Activated CD4-positive, alpha-beta T cell treated with anti-CD3 and anti-CD28 coated beads, Interleukin-2, Interleukin-4, amounts not matched to agents 100 ng/mL and 50 ng/mL, durations not matched to agents 16 hours and 8 hours (primary cell): Measurements from ENCODE around the gene PREX1.

Source experiments
- DNase-seq: peaks from one replicate; pipeline ENCODE4 v3.0.0-alpha.2; 2020; ENCODE audit warnings: low spot score

The PREX1 gene

DNA sequence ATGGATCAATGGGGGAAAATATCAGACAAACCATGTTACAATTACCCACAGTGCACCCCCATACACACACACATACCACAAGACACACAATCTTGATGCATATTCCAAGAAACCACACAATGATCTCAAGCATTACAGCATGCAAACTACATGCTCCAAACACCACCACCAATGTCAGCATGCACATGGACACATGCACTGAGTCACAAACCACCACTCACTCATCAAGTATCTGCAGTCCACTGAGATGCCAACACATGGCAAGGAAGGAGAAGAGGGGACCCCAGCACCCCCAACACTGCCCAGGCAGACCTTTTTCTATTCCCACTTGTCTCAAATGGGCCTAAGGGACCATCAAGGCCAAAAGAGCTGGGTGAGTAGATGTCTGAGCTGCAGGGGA is 91.6 kb downstream of the PREX1 start:
- no peak for DNase-seq

DNA sequence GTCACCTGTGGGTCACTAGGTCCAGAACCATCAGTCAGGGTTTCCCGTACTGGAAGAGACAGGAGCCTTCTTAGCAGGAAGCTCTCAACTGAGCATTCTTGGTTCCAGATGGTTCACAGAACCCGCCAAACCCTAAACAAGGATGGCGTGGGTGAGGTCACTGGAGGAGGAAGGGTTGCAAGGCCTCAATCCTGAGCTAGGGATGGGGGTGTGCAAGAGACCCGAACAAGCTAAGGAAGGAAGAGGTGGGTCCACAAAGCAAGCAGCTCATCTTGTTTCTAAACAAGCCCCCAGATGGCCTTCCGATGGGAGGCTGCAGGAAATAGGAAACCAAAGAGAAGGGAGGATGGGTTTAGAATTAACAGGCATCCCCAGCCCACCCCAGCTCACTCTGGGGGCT is 92.7 kb downstream of the PREX1 start:
- no peak for DNase-seq

DNA sequence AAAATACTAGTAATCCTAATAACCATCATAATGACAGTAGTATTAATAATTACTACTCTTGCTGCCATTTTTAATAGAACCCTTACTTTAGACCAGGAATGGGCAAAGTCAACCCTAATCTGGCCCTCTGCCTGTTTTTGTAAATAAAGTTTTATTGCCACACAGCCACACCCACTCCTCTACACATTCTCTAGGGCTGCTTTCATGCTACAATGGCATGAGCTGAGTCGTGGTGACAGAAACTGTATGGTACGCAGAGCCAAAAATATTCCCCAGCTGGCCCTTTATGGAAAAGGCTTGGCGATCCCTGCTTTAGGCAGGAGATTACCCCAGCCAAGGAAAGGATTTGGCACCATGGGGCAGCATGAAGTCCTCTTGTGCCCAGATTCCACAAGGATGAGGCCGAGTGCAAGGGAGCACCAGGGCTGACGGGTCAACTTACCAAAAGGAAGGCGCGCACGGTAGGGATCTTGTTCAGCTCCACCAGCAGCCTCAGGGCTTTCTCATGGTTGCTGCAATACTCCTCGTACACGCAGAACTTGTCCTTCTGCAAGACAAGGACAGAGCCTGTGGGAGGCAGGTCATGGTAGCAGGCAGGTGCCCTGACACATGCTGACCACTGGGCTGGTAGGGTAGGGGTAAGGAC is 93.6 kb downstream of the PREX1 start:
- DNase-seq, result no peak

DNA sequence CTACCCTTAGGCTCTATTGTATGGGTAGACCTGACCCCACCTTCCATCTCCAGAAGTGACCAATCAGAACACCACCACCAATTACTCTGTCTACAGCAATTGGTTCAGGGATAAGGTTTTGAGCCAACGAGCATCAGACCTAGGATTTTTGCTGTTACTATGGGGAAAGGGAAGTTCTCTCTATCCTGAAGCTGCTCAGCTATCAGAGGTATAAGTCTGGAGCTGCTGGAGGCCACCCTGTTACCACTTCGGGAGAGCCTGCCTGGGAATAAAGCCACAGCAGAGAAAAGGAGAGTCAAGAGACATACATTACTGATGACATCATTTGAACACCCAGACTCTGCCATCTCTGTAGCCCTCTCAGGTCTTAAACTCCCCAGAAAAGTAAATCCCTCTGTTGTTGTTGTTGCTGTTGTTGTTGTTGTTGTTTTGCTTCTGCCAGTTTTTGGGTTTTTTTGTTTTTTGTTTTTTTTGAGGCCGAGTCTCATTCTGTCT is 94.5 kb downstream of the PREX1 start:
- no peak for DNase-seq

DNA sequence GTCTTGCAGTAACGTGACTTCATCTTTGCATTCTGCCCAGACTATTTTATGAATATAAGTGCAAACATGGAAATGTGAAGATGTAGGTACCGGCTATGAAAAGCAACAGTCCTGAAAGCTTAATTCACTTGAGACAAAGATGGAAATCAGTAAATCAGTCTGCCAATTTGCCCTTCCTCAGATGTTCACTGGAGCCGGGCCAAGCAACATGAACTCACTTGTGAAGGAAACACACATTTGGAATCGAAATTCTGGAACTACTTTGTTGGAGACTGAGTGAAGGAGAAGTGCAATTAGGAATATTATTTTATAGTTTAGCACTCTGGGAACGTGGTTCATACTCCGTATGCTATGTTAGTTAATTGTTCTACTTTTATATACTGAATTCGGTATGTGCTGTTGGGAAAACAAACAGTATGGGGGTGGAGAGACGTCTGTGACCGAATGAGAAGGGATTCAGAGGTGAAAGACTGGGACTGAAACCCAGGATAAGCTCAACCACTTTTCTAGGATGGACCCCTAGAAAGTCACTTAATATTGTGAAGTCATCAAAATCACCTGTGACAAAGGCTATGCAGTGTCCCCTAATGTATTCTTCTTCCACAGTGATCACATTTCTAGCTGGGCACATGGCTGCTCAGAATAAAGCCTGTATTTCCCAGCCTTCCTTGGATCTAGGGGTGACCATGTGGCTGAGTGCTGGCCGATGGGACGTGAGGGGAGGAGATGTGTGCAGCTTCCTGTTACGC is 95.5 kb downstream of the PREX1 start:
- DNase-seq, result no peak

DNA sequence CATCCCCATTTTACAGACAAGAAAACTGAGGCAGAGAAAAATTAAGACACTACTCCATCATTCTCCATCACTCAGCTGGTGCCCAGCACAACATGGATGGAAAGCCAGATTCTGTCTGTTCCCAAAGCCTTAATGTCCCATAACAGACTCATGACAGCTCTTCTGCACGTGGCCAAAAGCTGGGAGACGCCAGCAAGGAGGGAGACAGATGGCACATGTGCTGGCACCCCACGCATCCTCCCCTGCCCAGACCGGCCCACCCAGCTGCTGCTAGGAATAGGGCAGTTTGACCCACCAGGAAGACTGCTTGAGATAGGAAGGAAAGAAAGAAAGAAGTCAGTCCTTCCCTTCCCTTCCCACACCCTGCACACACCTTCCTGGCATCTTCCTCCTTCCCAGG is 96.3 kb downstream of the PREX1 start:
- DNase-seq, result no peak

DNA sequence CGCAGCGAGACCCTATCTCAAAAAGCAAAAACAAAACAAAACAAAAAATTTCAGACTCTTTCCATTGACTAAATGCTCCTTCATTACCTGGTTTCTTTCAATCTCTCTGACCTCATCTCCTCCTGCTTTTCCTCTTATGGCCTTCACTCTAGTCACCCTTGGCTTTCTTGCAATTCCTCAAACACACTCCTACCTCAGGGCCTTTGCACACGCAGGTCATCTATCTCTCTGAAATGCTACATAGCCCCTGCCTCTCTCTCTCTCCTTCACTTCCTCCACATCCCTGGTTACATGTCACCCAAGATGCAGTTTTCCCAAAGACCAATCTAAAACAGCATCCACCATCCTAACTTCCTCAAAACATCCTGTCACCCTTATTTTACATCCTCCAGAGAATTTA is 96.8 kb downstream of the PREX1 start:
- DNase-seq, result no peak

DNA sequence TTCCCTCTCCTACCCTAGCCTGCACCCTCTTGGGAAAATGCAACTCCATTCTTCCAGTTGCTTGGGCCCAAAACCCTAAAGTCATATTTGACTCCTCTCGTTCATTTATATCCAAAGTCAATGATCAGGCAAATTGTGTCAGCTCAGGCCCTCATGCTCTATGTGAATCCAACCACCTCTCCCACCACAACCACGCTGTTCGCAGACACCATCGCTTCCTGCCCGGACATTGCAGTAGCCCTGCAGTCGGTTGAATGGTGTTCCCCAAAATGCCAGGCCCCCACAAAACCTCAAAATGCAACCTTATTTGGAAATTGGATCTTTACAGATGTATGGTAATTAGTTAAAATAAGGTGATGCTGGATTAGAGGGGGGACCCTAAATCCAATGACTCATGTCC is 98.3 kb downstream of the PREX1 start:
- no peak for DNase-seq

DNA sequence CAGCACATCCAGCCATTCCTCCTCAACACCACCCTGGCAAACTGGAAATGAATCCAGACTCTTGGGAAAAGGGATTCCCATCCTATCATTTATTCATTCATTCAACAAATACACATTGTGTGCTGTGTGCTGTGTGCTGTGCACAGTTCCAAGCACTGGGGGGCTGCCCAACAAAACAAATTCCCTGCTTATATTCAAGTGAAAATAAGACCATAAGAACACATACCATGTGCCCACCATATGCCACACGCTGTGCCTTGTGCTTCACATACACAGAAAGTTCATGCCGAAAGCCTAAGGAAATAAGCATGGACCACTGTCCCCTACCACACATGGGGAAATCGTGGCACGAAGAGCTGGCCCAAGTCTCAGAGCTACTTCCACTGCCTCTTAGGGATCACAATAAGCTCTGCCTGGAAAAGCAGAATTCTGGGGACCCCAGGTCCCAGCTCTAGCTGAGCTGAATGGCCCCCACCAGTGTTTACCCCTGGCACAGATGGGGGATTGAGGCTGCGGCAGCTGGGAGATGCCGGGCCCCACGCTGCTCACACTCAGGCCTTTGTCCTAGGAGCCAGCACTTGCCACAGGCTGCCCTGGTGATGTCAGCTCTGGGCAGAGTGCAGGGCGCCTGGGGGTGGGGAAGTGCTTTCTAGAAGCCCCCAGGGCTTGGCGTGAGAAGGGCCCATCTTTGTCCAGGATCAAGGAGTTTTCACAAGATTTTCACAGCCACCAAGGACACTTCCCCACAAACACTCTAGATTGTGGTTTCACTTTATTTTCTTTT is 99.6 kb downstream of the PREX1 start:
- no peak for DNase-seq

DNA sequence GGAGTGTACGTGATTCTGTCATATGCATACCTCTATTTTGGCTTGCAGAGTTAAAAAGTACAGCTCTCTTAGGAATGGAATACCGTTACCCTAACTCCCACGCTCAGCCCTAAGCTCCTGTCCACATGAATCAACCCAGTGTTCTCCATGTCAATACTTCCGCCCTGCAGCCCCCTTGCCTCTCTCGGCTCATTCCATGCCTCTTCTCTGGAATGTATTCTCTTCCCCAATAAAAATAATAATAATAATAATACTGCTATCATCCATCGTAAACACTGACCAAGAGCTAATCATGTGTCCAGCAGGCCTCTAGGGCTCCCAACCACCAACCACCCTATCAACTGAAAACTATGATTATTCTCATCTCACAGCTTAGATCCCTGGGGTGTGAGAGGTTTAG is 100.6 kb downstream of the PREX1 start:
- DNase-seq, result no peak

DNA sequence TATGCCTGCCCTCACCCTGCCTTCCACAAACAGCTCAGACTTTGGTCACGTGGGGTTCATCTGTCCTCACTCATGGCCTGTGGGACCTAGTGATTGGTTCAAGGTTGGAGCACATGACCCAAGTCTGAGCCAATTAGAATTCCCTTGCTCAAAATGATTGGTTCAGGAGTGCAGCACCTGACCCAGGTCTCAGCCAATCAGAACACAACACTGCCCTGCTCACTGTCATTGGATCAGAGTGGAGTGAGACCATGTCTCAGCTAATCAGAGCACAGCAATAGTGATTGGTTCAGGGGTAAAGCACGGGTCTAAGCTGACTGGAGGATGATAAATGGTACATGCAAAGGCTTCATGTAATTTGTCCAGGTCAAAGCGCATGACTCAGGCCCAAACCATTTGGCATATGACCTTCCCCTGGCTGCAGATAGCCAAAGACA is 102.2 kb downstream of the PREX1 start:
- DNase-seq, result no peak

DNA sequence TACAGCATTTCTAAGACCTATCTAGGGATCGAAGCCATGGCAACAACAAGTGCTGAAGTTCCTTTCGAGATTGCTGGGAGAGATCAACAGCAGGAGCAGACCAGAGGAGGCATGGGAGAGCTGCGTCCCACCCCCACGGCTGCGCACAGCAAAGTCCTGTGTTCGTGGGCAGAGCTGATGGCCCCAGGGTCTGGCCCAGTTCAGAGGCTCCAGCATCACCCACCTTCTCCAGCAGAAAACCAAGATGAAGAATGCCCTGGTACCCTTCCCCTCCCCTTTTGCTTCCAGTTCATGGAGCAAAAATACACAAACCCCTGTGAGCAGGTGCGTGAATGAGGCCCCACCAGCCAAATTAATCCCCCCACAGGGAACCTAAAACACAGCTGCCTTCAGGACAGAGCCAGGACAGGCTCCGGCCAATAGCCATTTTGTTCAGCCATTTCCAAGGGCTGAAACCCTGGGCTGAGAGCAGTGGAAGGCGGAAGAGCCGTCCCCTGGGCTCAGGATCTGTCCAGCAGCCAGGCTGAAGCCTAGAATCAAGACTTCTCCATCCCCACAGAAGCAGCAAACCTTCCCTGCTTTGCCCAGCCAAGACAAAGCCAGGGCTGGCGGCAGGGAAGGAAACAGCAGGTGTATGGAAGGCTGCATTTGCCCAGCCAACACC is 102.8 kb downstream of the PREX1 start:
- DNase-seq, result no peak

DNA sequence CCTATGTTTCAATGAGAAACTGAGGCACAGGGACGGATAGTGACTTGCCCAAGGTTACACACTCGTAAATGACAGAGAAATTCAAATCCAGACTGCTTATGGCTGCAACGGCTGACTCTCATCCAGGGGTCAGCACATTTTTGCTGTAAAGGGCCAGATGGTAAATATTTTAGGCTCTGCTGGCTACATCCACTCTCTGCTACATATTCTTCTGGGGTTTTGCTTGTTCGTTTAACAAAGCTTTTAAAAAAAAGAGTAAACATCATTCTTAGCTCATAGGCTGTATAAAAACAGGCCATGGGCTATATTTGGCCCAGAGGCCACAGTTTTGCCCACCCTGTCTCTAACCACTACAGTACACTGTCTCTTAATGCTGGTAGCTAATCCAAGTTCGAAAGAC is 103.4 kb downstream of the PREX1 start:
- no peak for DNase-seq

DNA sequence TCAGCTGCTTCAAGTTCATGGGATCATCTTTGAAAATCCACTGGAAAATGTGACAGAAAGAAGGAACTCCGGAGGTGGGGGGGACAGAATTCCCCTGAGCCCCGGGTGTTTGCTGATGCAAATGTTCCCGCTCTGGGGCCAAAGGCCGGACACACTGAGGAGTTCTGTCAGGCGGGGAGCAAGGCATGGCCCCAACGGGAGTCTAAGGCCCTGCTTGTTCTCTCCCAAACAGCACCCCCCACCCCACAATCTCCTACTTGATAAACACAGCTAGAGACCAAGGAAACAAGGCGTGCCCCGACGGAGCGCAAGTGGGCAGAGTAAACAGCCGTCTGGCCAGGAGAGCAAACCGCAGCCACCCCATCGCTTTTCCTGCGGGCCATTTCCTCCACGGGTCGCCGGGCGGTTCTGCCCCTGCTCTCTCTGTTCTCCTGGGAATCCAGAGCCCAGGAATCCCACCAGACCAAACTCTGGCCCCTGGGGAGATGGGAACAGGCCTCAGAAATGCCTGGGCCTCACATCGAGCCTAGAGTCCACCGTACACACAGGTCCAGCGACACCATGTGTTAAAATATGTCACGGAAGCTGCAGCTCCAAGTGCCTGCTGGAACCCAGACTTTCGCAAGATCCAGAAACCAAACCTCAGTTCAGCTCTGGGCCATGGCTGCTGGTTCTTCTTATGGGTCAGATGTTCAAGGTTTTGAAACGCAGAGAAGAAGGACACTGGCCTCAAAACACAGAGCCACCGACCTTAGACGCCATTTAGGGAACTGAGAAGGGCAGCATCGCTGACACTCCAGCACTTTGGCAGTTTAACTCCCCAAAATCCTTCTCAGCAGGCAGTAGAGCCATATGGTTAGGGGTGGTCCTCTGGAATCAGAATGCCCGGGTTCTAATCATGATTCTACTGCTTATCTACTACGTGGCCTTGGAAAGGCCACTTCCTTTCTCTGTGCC is 104.2 kb downstream of the PREX1 start:
- no peak for DNase-seq

DNA sequence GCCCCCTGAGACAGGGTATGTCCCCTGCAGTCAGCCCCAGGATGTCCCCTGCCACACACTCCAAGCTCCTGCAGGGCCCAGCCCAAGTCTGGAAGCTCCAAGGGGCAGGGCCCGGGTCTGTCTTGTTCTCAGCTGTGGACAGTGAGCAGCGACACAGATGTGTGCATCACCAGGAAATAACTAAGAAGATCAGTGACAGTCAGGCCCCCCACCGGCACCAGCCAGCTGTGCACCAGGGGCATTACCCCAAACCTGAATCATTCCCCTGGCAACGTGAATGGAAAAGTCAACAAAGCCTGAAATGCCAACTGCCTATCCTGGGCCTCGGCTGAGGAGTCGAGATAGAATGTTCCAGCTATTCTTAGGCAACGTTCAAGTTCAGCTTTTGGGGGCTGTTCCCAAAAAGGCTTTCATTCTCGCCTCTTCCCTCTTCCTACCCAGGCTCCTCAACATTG is 105.0 kb downstream of the PREX1 start:
- no peak for DNase-seq

DNA sequence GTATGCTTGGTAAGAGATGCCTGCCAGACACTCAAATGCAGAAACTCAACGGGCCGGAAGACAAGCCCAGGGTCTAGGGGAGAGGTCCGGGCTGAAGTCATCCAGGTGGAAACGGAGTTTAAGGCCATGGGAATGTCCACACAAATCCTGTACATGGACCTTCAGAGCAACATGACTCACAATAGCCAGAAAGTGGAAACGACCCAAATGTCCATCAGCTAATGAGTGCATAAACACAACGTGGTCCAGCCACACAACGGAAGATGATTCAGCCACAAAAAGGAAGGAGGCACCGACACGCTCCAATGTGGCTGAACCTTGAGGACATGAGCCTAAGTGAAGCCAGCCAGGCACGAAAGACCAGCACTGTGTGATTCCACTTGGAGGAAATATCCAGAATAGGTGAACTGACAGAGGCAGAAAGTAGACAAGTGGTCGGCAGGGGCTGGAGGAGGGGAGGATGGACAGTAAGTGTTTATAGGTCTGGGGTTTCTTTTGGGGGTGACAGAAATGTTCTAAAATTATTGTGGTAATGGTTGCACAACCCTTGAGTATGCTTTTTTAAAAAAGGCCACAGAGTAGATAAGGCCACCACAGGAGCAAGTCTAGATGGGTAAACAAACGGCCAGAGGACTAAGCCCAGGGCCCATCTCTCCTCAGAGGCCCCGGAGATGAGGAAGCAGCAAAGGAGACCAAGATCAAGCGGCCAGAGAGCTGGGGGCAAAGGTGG is 105.6 kb downstream of the PREX1 start:
- DNase-seq, result no peak

DNA sequence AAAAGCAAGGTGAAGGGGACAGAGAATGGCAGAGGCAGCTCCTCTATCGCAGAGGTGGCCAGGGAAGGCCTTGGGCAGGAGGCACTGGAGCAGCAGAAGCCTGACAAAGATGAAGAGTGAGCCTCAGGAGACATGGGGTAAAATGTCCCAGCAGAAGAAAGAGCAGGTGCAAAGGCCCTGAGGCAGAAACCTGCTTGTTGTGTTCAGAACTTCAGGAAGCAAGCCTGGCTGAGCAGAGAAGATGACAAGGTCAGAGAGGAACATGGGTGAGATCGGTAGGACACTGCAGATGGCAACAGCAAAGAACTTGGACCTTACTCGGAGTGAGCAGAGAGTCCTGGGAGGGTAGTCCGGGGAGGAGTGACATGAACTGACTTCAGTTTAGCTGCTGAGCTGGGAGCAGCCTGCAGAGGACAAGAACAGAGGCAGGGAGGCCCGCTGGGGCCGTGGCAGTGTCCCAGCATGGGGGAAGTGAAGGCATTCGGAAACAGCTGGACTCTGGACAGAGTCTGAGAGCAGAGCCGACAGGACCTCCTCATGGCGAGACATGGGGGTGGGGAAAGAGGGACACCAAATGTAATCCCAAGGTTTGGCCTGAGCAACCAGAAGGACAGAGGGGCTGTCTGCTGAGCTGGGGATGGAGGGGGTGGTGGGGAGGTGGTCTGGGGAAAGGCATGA is 106.3 kb downstream of the PREX1 start:
- DNase-seq, result no peak

DNA sequence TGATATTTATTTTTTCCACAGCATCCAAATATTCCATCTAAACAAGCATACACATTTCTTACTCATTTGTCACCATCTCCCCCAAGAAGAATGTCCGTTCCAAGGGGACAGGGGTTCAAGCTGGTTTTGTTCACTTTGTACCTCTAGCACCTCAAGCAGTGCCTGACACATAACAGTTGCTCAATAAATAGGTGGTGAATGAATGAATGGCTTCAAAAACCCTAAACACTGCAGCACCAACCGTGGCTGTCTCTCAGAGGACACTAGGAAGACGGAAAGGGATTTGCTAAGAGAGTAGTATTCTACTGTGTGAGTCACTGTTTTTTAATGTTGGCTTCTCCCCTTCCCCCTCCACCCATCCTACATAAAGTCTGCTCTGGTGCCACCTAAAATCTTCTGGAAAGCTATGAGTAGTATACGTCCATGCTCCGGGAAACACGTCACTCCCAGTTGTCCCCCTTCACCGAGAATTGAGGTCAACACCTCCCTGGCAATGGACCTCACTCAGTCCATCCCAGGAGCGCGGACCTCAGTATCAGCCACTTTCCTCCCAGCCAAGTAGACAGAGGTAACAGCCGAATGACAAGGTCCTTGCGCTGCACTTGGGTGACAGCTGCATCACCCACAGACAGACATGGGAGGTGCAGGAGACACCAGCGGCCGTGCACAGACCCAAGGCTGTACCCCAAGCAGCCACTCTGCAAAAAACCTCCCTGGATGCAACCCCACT is 107.4 kb downstream of the PREX1 start:
- no peak for DNase-seq

DNA sequence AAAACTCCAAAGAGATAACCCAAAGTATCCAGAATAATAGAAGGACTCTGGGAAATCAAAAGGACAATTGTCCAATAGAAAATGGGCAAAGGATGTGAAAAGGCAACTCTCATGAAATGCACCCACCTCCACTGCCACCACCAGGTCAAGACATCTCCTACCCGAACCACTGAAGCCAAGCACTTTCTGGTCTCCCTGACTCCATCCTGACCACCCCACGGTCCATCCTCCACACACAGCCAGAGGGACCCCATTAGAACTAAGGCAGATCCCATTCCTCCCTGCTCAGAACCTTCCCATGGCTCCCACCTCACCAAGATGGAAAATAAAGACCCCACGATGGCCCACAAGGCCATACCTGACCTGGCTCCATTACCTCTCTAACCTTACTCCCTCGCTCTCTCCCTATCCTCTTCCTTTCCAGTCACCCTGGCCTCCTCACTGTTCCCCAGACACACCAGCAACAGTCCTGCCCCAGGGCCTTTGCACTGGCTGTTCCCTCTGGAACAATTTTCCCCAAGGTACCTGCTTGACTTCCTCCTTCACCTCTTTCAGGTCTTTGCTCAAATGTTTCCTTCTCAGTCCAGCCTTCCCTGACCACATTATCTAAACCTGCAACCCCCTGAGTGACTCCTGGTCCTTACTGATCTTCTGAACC is 108.1 kb downstream of the PREX1 start:
- DNase-seq, result no peak
